Stimulated activated CD8-positive, alpha-beta memory T cell treated with anti-CD3 and anti-CD28 coated beads, Interleukin-12 subunit alpha, Interleukin-12 subunit beta, amount 100 ng/mL, for 1 hour (primary cell): ENCODE measurements around the gene PBX1.

Source experiments
- DNase-seq: peaks from one replicate; pipeline ENCODE4 v3.0.0-alpha.2; 2020; ENCODE audit warnings: low read depth

Gene PBX1

DNA sequence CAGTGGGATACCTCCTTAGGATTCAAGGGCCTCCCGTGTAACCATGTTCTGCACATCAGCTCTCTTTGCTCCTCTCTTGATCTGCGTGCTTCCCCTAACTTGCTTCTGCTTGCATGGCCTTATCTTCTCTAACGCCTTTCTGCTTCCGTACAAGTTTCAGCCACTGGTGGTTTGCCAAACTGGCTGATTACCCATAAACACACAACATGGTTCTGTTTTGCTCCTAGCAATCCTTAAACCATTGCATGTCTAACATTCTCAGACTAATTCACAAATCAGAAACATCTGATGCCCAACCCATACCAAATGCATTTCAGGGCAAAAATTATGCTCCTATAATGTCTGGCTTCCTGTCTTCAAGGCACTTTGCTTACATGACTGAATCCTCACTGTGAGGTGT is 166.4 kb downstream of the PBX1 start:
- DNase-seq: no peak

DNA sequence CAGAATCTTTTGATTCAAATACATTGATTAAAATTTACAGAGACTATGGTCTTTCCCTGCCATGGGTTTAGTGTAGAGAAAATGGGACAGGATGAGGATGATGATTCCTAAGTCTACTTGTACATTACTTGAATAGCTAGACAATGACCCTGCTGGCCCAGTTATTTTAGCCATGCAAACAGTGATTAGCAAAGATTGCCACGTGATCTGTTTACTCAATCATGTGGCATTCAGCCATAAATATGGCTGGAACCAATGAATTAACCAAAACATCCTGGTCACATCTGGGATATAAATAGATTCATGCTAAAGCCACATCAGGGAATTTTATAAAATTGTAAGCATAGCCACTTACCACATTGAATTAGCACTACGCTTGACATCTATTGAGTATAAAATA is 167.3 kb downstream of the PBX1 start:
- no peak for DNase-seq

GRCh38 chr1:164728719-164729118 is 169.7 kb downstream of the PBX1 start:
- no peak for DNase-seq

GRCh38 chr1:164731161-164731876 is 172.3 kb downstream of the PBX1 start:
- no peak for DNase-seq

- DNase-seq: no peak
Measured at GRCh38 chr1:164733070-164733469, 174.1 kb downstream of the PBX1 start.

- no peak for DNase-seq
Measured at GRCh38 chr1:164733734-164734133, 174.8 kb downstream of the PBX1 start.

GRCh38 chr1:164735315-164736052 is 176.5 kb downstream of the PBX1 start:
- no peak for DNase-seq

- DNase-seq: no peak
Measured at GRCh38 chr1:164736137-164736536, 177.2 kb downstream of the PBX1 start.

- no peak for DNase-seq
Measured at GRCh38 chr1:164739189-164739588, 180.2 kb downstream of the PBX1 start.

DNA sequence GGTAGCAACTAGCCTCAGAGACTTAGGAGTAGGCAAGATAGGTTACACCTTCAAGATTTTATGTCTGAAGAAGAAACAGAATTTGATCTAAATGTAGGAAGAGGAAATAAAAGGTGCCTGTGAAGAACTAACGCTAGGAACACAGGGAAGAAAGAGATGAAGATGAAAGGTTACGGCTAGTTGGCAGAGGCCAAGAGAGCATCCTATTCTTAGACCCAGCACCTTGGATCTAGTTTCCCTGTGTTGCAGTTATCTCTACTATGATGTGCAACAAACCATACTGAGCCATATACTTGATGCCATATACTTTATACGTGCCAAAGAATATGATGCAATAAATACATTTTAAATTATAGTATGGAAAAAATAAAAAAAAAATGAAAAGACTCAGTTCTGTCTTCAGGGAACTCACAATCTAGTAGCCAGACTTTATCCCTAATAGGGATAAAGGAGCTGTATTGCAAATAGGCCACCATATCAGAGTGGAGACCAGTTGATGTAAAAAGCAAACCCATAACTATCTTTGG is 181.1 kb downstream of the PBX1 start:
- DNase-seq: no peak

GRCh38 chr1:164742745-164743144 is 183.8 kb downstream of the PBX1 start:
- no peak for DNase-seq

DNA sequence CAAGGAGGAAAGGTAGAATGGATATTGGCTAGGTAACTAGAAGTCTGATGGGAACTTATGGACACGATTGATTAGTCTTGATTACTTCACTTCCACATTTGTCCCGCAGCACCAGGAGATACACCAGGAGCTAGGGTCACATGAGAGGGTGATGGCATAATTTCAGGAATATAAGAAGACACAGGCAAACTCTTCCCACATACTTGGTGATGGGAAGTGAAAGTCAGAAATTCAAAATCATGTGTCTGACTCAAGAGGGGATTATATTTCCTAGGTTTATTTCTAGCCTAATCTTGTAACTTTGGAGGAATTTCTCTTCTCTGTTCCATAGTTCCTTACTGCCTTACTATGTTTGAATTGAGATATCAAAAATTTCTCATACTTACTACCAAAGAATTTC is 185.0 kb downstream of the PBX1 start:
- no peak for DNase-seq

- no peak for DNase-seq
Measured at GRCh38 chr1:164745736-164746135, 186.8 kb downstream of the PBX1 start.

DNA sequence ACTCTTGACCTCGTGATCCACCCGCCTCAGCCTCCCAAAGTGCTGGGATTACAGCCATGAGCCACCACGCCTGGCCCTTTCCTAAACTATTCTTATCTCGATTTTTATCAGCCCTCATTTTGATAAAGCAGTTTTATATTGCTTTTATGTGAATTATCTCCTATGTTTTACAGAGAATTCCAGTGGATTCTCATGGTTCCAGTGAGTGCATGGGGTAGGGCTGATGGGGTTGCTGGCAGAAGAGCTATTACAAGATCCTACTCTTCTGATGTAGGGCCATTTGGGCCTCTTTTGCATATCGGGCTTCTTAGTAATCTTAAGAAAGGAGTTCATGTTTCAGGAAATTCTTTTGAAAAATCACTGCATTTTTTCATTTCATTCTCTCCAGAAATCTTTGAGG is 187.6 kb downstream of the PBX1 start:
- no peak for DNase-seq

- DNase-seq: no peak
Measured at GRCh38 chr1:164748253-164748899, 189.4 kb downstream of the PBX1 start.

GRCh38 chr1:164753521-164754077 is 194.6 kb downstream of the PBX1 start:
- DNase-seq: no peak

- no peak for DNase-seq
Measured at GRCh38 chr1:164754088-164754600, 195.2 kb downstream of the PBX1 start.

GRCh38 chr1:164755690-164756089 is 196.7 kb downstream of the PBX1 start:
- no peak for DNase-seq

DNA sequence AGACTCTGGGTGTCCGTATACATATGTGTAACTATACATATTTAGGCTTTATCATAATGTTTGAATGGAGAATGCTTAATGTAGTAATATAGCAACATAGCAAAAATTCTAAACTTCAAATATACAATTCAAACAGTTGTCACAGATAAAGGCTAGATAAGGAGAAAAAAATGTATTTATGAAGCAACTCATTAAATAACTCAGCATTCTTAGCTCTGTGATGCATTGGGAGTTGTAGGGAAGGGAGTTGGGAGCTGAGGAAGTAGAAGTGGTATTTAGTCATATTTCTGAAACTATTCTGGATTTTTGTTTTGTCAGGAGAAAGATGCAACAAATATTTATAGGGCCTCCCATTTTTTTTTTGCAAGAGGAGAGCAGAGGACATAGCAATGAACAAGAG is 197.8 kb downstream of the PBX1 start:
- DNase-seq: no peak

GRCh38 chr1:164757625-164758024 is 198.6 kb downstream of the PBX1 start:
- no peak for DNase-seq

DNA sequence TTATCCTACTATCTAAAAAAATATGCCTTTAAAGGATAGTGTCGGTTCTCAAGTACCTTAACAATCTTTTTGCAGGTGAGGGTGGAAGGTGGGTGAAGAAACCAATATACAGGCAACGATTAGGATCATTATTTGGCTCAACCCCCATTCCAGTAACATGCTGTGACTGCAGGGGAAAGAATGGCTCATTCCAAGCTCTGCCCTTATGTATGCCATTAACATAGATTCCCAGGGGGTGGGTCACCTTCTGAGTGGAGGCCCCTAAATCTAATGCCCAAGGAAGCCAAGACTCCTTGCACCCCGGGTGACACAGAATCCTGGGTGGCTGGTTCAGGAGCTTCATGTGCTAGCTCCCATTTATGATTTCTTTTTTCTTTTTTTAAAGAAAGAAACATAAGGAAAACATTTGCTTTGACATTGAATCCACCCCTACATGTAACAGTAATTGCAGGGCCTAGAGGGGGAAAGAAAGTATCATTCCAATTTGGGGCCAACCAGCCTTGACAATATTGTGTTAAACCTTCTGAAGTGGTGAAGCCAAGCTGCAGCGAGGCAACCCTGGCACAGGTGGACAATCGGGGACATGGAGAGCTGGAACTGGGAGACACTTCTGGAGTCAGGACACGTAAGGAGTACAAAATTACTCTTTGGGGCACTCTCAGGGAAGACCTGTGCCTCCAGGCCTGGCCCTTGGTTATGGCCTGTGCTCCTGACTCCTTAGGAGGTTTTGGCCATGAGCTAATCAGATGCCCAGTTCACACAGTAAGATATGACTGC is 200.3 kb downstream of the PBX1 start:
- DNase-seq: no peak
